ENCODE results near the gene TMEM233. TPM values are rescaled to one million over a fixed set of nuclear protein-coding genes. Genes with fewer than 3 reads are reported as not detected.

TMEM233 gene
- total RNA-seq, 1 donor from 2014 or later: not detected

GRCh38 chr12:119630223-119630780 lies 36.7 kb downstream of the TMEM233 start:
- TF ChIP-seq CTCF (IDR thresholded peaks at IDR 0.05): no peak
- no peak overlapping the region for H3K4me3 Mint-ChIP-seq (ENCODE audit: unreplicated experiment)
- H3K27ac Mint-ChIP-seq (ENCODE audit: unreplicated experiment): no peak overlapping the region
- no peaks in the 10 kb centered on the region for H3K4me1 Mint-ChIP-seq (ENCODE audit: low read depth)
- peaks cover 3% of the 10 kb centered on the region for H3K9me3 Mint-ChIP-seq (ENCODE audit: low read depth)
- no peak for DNase-seq (ENCODE audit: low spot score)
- H3K27me3 Mint-ChIP-seq (ENCODE audit: low read depth): peaks cover under 1% of the 10 kb centered on the region
- H3K36me3 Mint-ChIP-seq (ENCODE audit: low read depth): no peaks in the 10 kb centered on the region

GRCh38 chr12:119630962-119631550 lies 37.5 kb downstream of the TMEM233 start:
- no peaks in the 10 kb centered on the region for H3K36me3 Mint-ChIP-seq (ENCODE audit: low read depth)
- no peak overlapping the region for H3K27ac Mint-ChIP-seq (ENCODE audit: unreplicated experiment)

GRCh38 chr12:119631930-119632678 lies 38.5 kb downstream of the TMEM233 start:
- H3K27me3 Mint-ChIP-seq (ENCODE audit: low read depth): peaks cover 4% of the 10 kb centered on the region

More at GRCh38 chr12:119630962-119631550, 37.5 kb downstream of the TMEM233 start:
- Mint-ChIP-seq H3K4me1 (ENCODE audit: low read depth) (no peaks in the 10 kb centered on the region), H3K4me3 (ENCODE audit: unreplicated experiment) (no peak overlapping the region), H3K27me3 (ENCODE audit: low read depth) (peaks cover 4% of the 10 kb centered on the region), H3K9me3 (ENCODE audit: low read depth) (peaks cover 3% of the 10 kb centered on the region)
- TF ChIP-seq CTCF (IDR thresholded peaks at IDR 0.05): no peak
- DNase-seq (ENCODE audit: low spot score): no peak

GRCh38 chr12:119634743-119635142 lies 41.2 kb downstream of the TMEM233 start:
- no peak overlapping the region for H3K27ac Mint-ChIP-seq (ENCODE audit: unreplicated experiment)
- H3K27me3 Mint-ChIP-seq (ENCODE audit: low read depth): peaks cover 6% of the 10 kb centered on the region
- no peaks in the 10 kb centered on the region for H3K4me1 Mint-ChIP-seq (ENCODE audit: low read depth)
- no peak for DNase-seq (ENCODE audit: low spot score)
- H3K9me3 Mint-ChIP-seq (ENCODE audit: low read depth): peaks cover 2% of the 10 kb centered on the region
- TF ChIP-seq CTCF (IDR thresholded peaks at IDR 0.05): no peak
- H3K36me3 Mint-ChIP-seq (ENCODE audit: low read depth): no peaks in the 10 kb centered on the region
- H3K4me3 Mint-ChIP-seq (ENCODE audit: unreplicated experiment): no peak overlapping the region

More at GRCh38 chr12:119631930-119632678, 38.5 kb downstream of the TMEM233 start:
- DNase-seq (ENCODE audit: low spot score): no peak
- Mint-ChIP-seq H3K9me3 (ENCODE audit: low read depth) (peaks cover 3% of the 10 kb centered on the region), H3K4me1 (ENCODE audit: low read depth) (no peaks in the 10 kb centered on the region), H3K36me3 (ENCODE audit: low read depth) (no peaks in the 10 kb centered on the region), H3K27ac (ENCODE audit: unreplicated experiment) (no peak overlapping the region), H3K4me3 (ENCODE audit: unreplicated experiment) (no peak overlapping the region)
- no peak for TF ChIP-seq CTCF (IDR thresholded peaks at IDR 0.05)

GRCh38 chr12:119642986-119643385 lies 49.4 kb downstream of the TMEM233 start:
- Mint-ChIP-seq H3K27ac (ENCODE audit: unreplicated experiment) (no peak overlapping the region), H3K36me3 (ENCODE audit: low read depth) (no peaks in the 10 kb centered on the region), H3K4me1 (ENCODE audit: low read depth) (no peaks in the 10 kb centered on the region), H3K4me3 (ENCODE audit: unreplicated experiment) (no peak overlapping the region), H3K9me3 (ENCODE audit: low read depth) (peaks cover 4% of the 10 kb centered on the region), H3K27me3 (ENCODE audit: low read depth) (peaks cover 9% of the 10 kb centered on the region)
- no peak for DNase-seq (ENCODE audit: low spot score)
- TF ChIP-seq CTCF (IDR thresholded peaks at IDR 0.05): peak; percentile 37

All from chondrocyte (in vitro differentiated cells).